Fibroblast of the aortic adventitia (primary cell): ENCODE results near the gene PID1. TPM values are rescaled to one million over a fixed set of nuclear protein-coding genes. Genes with fewer than 3 reads are reported as not detected.

ENCODE experiments used
- DNase-seq: peaks from one replicate; pipeline ENCODE4 v3.0.0-alpha.2; 2010; ENCODE audit warnings: low read depth
- H3K4me3 ChIP-seq: 2 replicates; pipeline ENCODE4 v1.5.1; 2011; ENCODE audit warnings: low read depth, mild to moderate bottlenecking, control low read depth, low read length, moderate library complexity
- total RNA-seq: library from RNA; depleted of rRNA; stranded (reverse); fragments of >200 nt; gene quantifications from 2 replicates; pipeline ENCODE4 v1.2.3, GENCODE V29; 2012; ENCODE audit warnings: low replicate concordance
- TF ChIP-seq, protein P1 (sequence below): IDR thresholded peaks from 2 replicates; pipeline ENCODE4 v1.5.1; 2011; ENCODE audit warnings: mild to moderate bottlenecking, low read length, control low read depth, inconsistent platforms; ENCODE audit not compliant: insufficient read depth

Gene PID1
- total RNA-seq, 1 donor = 13.0 TPM

DNA sequence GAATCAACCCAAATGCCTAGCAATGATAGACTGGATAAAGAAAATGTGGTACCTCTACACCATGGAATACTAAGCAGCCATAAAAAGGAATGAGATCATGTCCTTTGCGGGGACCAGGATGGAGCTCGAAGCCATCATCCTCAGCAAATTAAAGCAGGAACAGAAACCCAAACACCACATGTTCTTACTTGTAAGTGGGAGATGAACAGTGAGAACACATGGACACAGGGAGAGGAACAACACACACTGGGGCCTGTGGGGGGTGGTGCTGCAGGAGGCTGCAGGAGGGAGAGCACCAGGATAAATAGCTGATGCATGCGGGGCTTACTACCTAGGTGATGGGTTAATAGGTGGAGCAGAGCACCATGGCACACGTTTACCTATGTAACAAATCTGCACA lies 8.4 kb upstream of the PID1 start:
- no peak overlapping the region for H3K4me3 ChIP-seq
- DNase-seq = no peak
- TF ChIP-seq, protein P1, sequence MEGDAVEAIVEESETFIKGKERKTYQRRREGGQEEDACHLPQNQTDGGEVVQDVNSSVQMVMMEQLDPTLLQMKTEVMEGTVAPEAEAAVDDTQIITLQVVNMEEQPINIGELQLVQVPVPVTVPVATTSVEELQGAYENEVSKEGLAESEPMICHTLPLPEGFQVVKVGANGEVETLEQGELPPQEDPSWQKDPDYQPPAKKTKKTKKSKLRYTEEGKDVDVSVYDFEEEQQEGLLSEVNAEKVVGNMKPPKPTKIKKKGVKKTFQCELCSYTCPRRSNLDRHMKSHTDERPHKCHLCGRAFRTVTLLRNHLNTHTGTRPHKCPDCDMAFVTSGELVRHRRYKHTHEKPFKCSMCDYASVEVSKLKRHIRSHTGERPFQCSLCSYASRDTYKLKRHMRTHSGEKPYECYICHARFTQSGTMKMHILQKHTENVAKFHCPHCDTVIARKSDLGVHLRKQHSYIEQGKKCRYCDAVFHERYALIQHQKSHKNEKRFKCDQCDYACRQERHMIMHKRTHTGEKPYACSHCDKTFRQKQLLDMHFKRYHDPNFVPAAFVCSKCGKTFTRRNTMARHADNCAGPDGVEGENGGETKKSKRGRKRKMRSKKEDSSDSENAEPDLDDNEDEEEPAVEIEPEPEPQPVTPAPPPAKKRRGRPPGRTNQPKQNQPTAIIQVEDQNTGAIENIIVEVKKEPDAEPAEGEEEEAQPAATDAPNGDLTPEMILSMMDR = no peak

DNA sequence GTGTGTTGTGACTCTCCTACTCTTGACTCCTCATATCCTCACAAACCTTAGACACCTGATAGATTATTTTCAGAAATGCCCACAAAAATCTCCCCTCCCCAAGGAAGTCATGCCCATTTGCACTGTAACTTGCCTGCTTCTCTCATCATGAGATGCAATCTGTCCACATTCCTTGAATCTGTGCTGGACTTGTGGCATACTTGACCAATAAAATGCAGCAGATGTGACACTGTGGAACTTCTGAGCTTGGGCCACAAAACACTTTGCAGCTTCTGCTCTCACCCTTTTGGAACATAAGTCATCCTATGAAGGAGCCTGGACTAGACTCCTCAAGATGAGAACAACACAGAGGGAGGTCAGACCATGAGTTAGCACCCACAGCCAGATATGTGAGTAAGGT lies 4.4 kb upstream of the PID1 start:
- TF ChIP-seq, protein P1 = no peak
- H3K4me3 ChIP-seq = no peak overlapping the region
- no peak for DNase-seq

- TF ChIP-seq, protein P1 = peak; percentile 89
- H3K4me3 ChIP-seq = peak overlapping the region; percentile 36
- peak; percentile 85 for DNase-seq
Measured at GRCh38 chr2:229273723-229274338, 2.7 kb upstream of the PID1 start.

GRCh38 chr2:229273006-229273722 lies 2.1 kb upstream of the PID1 start:
- DNase-seq = no peak
- H3K4me3 ChIP-seq = peak overlapping the region; percentile 36
- TF ChIP-seq, protein P1 = no peak

- TF ChIP-seq, protein P1 = no peak
- H3K4me3 ChIP-seq = peak overlapping the region; percentile 81
- peak; percentile 69 for DNase-seq
Measured at GRCh38 chr2:229269941-229270340, 1.1 kb downstream of the PID1 start.

GRCh38 chr2:229269146-229269545 lies 1.9 kb downstream of the PID1 start:
- peak overlapping the region; percentile 81 for H3K4me3 ChIP-seq
- TF ChIP-seq, protein P1 = no peak
- no peak for DNase-seq
